HepG2 (cell line): Measurements from ENCODE around the gene MSMP. TPM values are rescaled to one million over a fixed set of nuclear protein-coding genes. Genes with fewer than 3 reads are reported as not detected.

ENCODE experiments used
- DMTF1 ChIP-seq: sonication (generic); formaldehyde crosslinking; IDR thresholded peaks from 2 replicates; pipeline ENCODE4 v1.4.0; 2020; ENCODE audit warnings: mild to moderate bottlenecking, missing genetic modification reagents
- DNMT3B ChIP-seq: conservative IDR thresholded peaks from 2 replicates; pipeline ENCODE4 v1.6.1; 2016; ENCODE audit warnings: missing biosample characterization, control low read depth
- KAT2B ChIP-seq: fragments of 150-350 bp; IDR thresholded peaks from 2 replicates; pipeline ENCODE4 v1.6.1; 2014; ENCODE audit warnings: low read depth, low read length, borderline replicate concordance
- LRRFIP1 ChIP-seq: sonication (generic); formaldehyde crosslinking; conservative IDR thresholded peaks from 2 replicates; pipeline ENCODE4 v1.4.0; 2020; ENCODE audit warnings: missing genetic modification reagents
- NONO ChIP-seq, 2 experiments: fragments of 450-650 bp in 1 of 2; sonication (generic) in 1 of 2; formaldehyde crosslinking in 1 of 2; IDR thresholded peaks in 1 of 2; conservative IDR thresholded peaks in 1 of 2; 2 replicates each; pipeline versions ENCODE4 v1.6.1 to v1.8.0; 2017 to 2022; ENCODE audit warnings: mild to moderate bottlenecking in 1 of 2, missing genetic modification reagents in 1 of 2, moderate library complexity in 1 of 2
- PHF5A ChIP-seq: IDR thresholded peaks from one replicate; pipeline ENCODE4 v1.6.1; 2018; ENCODE audit warnings: low read depth, missing genetic modification reagents; ENCODE audit not compliant: unreplicated experiment
- RELA ChIP-seq: sonication (generic); formaldehyde crosslinking; IDR thresholded peaks from 2 replicates; pipeline ENCODE4 v1.4.0; 2020; ENCODE audit warnings: missing genetic modification reagents
- SALL1 ChIP-seq: sonication (generic); formaldehyde crosslinking; IDR thresholded peaks from 2 replicates; pipeline ENCODE4 v1.8.0; 2022; ENCODE audit warnings: mild to moderate bottlenecking, missing genetic modification reagents
- SIN3B ChIP-seq: fragments of 150-350 bp; IDR thresholded peaks from 2 replicates; pipeline ENCODE4 v1.6.1; 2014; ENCODE audit warnings: low read length
- SKIL ChIP-seq: sonication (generic); formaldehyde crosslinking; IDR thresholded peaks from 2 replicates; pipeline ENCODE4 v1.8.0; 2022; ENCODE audit warnings: missing genetic modification reagents, mild to moderate bottlenecking, moderate library complexity, borderline replicate concordance
- TMF1 ChIP-seq: sonication (generic); formaldehyde crosslinking; IDR thresholded peaks from 2 replicates; pipeline ENCODE4 v1.8.1; 2022; ENCODE audit warnings: low read depth, missing genetic modification reagents
- TSC22D2 ChIP-seq: sonication (generic); formaldehyde crosslinking; IDR thresholded peaks from 2 replicates; pipeline ENCODE4 v1.5.1; 2020; ENCODE audit warnings: missing genetic modification reagents, mild to moderate bottlenecking, borderline replicate concordance
- YEATS2 ChIP-seq: sonication (generic); formaldehyde crosslinking; IDR thresholded peaks from 2 replicates; pipeline ENCODE4 v1.4.0; 2020; ENCODE audit warnings: missing genetic modification reagents, borderline replicate concordance
- ZFP90 ChIP-seq: sonication (generic); formaldehyde crosslinking; IDR thresholded peaks from 2 replicates; pipeline ENCODE4 v1.8.0; 2022; ENCODE audit warnings: missing genetic modification reagents, mild to moderate bottlenecking, inconsistent platforms, borderline replicate concordance
- ZNF224 ChIP-seq: sonication (generic); formaldehyde crosslinking; IDR thresholded peaks from 2 replicates; pipeline ENCODE4 v1.5.0; 2020; ENCODE audit warnings: mild to moderate bottlenecking, missing genetic modification reagents
- ZNF30 ChIP-seq: sonication (generic); formaldehyde crosslinking; IDR thresholded peaks from 2 replicates; pipeline ENCODE4 v1.5.0; 2020; ENCODE audit warnings: mild to moderate bottlenecking, missing genetic modification reagents
- ZNF616 ChIP-seq: sonication (generic); formaldehyde crosslinking; IDR thresholded peaks from 2 replicates; pipeline ENCODE4 v1.5.0; 2020; ENCODE audit warnings: low read depth, mild to moderate bottlenecking, missing genetic modification reagents
- ZNF747 ChIP-seq: sonication (generic); formaldehyde crosslinking; IDR thresholded peaks from 2 replicates; pipeline ENCODE4 v1.8.1; 2023; ENCODE audit warnings: missing genetic modification reagents, mild to moderate bottlenecking, borderline replicate concordance
- polyA plus RNA-seq, 8 experiments: library from polyadenylated mRNA; depleted of rRNA in 3 of 8; stranded (reverse) in 7 of 8; unstranded in 1 of 8; fragments of >200 nt; fragmentation: Illumina TruSeq in 4 of 8; extraction: Trizol in 4 of 8; gene quantifications; 2 replicates each; pipeline versions ENCODE4 v1.2.1 to v1.2.3, GENCODE V29; 2011 to 2016; ENCODE audit warnings: low read depth in 4 of 8, missing spikeins in 1 of 8, mixed read lengths in 1 of 8; ENCODE audit not compliant: insufficient read depth in 1 of 8
- total RNA-seq, 5 experiments: library from RNA; depleted of rRNA; stranded (reverse); fragments of >200 nt; fragmentation: Illumina TruSeq; extraction: Trizol; gene quantifications; 2 replicates each; pipeline ENCODE4 v1.2.3, GENCODE V29; 2016; ENCODE audit warnings: low read depth in 1 of 5
- TF ChIP-seq, protein P1 (sequence below): sonication (generic); formaldehyde crosslinking; IDR thresholded peaks from 2 replicates; pipeline ENCODE4 v1.8.1; 2022; ENCODE audit warnings: low read depth, mild to moderate bottlenecking, missing genetic modification reagents

Gene MSMP
- total and polyA plus RNA-seq, 2 of the 13 experiments (the other 11 are each of a cell fraction or from before 2014, with no cell fraction given), result 0.24 to 0.46 TPM

GRCh38 chr9:35732800-35733541 lies 21.1 kb downstream of the MSMP start (continued):
- TF ChIP-seq NONO (IDR thresholded peaks at IDR 0.05), result no peak
- TF ChIP-seq NONO (CRISPR knock-in tag; conservative IDR thresholded peaks at IDR 0.05), result no peak
- 0 out of 2 replicates have a peak, but pooled peaks have one; percentile 19 for TF ChIP-seq ZNF30
- TF ChIP-seq DNMT3B (CRISPR knock-in tag), result no peak
- TF ChIP-seq ZNF224, result no peak
- no peak for TF ChIP-seq SALL1 (CRISPR knock-in tag)
- TF ChIP-seq SIN3B, result no peak
- TF ChIP-seq ZNF747, result no peak
- no peak for TF ChIP-seq RELA (CRISPR knock-in tag)
- no peak for TF ChIP-seq DMTF1 (CRISPR knock-in tag)
- TF ChIP-seq, protein P1, sequence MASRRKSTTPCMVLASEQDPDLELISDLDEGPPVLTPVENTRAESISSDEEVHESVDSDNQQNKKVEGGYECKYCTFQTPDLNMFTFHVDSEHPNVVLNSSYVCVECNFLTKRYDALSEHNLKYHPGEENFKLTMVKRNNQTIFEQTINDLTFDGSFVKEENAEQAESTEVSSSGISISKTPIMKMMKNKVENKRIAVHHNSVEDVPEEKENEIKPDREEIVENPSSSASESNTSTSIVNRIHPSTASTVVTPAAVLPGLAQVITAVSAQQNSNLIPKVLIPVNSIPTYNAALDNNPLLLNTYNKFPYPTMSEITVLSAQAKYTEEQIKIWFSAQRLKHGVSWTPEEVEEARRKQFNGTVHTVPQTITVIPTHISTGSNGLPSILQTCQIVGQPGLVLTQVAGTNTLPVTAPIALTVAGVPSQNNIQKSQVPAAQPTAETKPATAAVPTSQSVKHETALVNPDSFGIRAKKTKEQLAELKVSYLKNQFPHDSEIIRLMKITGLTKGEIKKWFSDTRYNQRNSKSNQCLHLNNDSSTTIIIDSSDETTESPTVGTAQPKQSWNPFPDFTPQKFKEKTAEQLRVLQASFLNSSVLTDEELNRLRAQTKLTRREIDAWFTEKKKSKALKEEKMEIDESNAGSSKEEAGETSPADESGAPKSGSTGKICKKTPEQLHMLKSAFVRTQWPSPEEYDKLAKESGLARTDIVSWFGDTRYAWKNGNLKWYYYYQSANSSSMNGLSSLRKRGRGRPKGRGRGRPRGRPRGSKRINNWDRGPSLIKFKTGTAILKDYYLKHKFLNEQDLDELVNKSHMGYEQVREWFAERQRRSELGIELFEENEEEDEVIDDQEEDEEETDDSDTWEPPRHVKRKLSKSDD (CRISPR knock-in tag), result no peak
- no peak for TF ChIP-seq TMF1 (CRISPR knock-in tag)
- TF ChIP-seq YEATS2, result no peak
- no peak for TF ChIP-seq PHF5A
- TF ChIP-seq SKIL (CRISPR knock-in tag), result no peak
- no peak for TF ChIP-seq ZNF616 (CRISPR knock-in tag)
- no peak for TF ChIP-seq LRRFIP1 (CRISPR knock-in tag)
- TF ChIP-seq ZFP90 (CRISPR knock-in tag), result no peak
- TF ChIP-seq KAT2B, result no peak
- no peak for TF ChIP-seq TSC22D2 (CRISPR knock-in tag)
